Testis (tissue), 3 donors: ENCODE results near the gene CRAT. TPM values are rescaled to one million over a fixed set of nuclear protein-coding genes. Genes with fewer than 3 reads are reported as not detected.

Experiments used
- DNase-seq: peaks from one replicate; pipeline ENCODE4 v3.0.0-alpha.2; 2019
- H3K27ac ChIP-seq, 2 donors: fragments of 200-600 bp; sonication (generic); one replicate each; pipeline ENCODE4 v1.5.1; 2019
- H3K27me3 ChIP-seq: fragments of 200-600 bp; sonication (generic); one replicate; pipeline ENCODE4 v1.5.1; 2019
- H3K36me3 ChIP-seq: fragments of 200-600 bp; sonication (generic); one replicate; pipeline ENCODE4 v1.5.1; 2017; ENCODE audit warnings: low read depth; ENCODE audit errors: missing control alignments
- H3K4me1 ChIP-seq: fragments of 200-600 bp; sonication (generic); one replicate; pipeline ENCODE4 v1.5.1; 2019
- H3K4me3 ChIP-seq, 2 donors: fragments of 200-600 bp; sonication (generic); one replicate each; pipeline ENCODE4 v1.5.1; 2017 to 2019
- H3K9me3 ChIP-seq: fragments of 200-600 bp; sonication (generic); one replicate; pipeline ENCODE4 v1.5.1; 2017
- CTCF ChIP-seq, 3 experiments: fragments of 450-650 bp in 2 of 3; fragments of 200-600 bp in 1 of 3; sonication (generic) in 1 of 3; IDR thresholded peaks; one replicate each; pipeline ENCODE4 v1.5.1; 2016 to 2019; ENCODE audit warnings: antibody characterized with exemption in 3 of 3, mild to moderate bottlenecking in 2 of 3, moderate library complexity in 1 of 3
- POLR2A ChIP-seq: fragments of 450-650 bp; IDR thresholded peaks from one replicate; pipeline ENCODE4 v1.6.1; 2017; ENCODE audit warnings: antibody characterized with exemption, mild to moderate bottlenecking, moderate library complexity
- WGBS, 2 donors: methylation state at CpG; one replicate each; pipeline ENCODE4 v1.1.5; 2018; 5-methylcytosine and 5-hydroxymethylcytosine counted together
- intact Hi-C: fragments of 100-400 bp; cut with DNase I; formaldehyde crosslinking; loops from one replicate; pipeline ENCODE4 v1.15.1; 2023; ENCODE audit warnings: low total_unique reads
- polyA plus RNA-seq: library from polyadenylated mRNA; stranded (reverse); fragments of 350-450 nt; fragmentation: Illumina TruSeq; extraction: RNeasy Lipid Tissue Mini Kit (QIAGEN cat#74804); gene quantifications from one replicate; pipeline ENCODE4 v1.2.3, GENCODE V29; 2014; ENCODE audit warnings: low read depth, low replicate concordance; ENCODE audit not compliant: insufficient read depth
- total RNA-seq, 2 donors: library from RNA; depleted of rRNA; stranded (reverse); fragments of >200 nt; gene quantifications; one replicate each; pipeline ENCODE4 v1.2.3, GENCODE V29; 2016

CRAT gene
- total and polyA plus RNA-seq, 3 donors from 2014 or later = 188 to 451 (median 272) TPM

GRCh38 chr9:129139233-129139992 is 28.8 kb upstream of the CRAT start:
- peak; percentile 89 for DNase-seq
- Histone ChIP-seq H3K4me1 (peaks cover 70% of the 10 kb centered on the region), H3K9me3 (no peaks in the 10 kb centered on the region), H3K4me3 (no peak overlapping the region), H3K27ac (peak overlapping the region; percentile 96 to 98), H3K27me3 (no peaks in the 10 kb centered on the region), H3K36me3 (no peaks in the 10 kb centered on the region)
- TF ChIP-seq POLR2A = no peak
- peak; percentile 94 to 99 (median 97) for TF ChIP-seq CTCF (IDR thresholded peaks at IDR 0.05)
- WGBS, 2 donors = 12 to 19% methylated on average over 9 to 13 of the region's 13 CpGs
- intact Hi-C loops = loop anchor here (5.0 to 10.0 kb wide), 2 partner anchors 468 to 645 kb away; no protein-coding TSS in a partner anchor

- TF ChIP-seq CTCF (IDR thresholded peaks at IDR 0.05) = no peak
- no peak for TF ChIP-seq POLR2A
- Histone ChIP-seq H3K4me3 (no peak overlapping the region), H3K4me1 (peaks cover 66% of the 10 kb centered on the region), H3K36me3 (no peaks in the 10 kb centered on the region), H3K9me3 (no peaks in the 10 kb centered on the region), H3K27me3 (no peaks in the 10 kb centered on the region), H3K27ac (peak overlapping the region; percentile 96 to 98)
- peak; percentile 65 for DNase-seq
- 23 to 34% methylated on average over 16 to 21 of the region's 21 CpGs for WGBS, 2 donors
- intact Hi-C loops = loop anchor here (5.0 to 10.0 kb wide), 2 partner anchors 469 to 646 kb away; no protein-coding TSS in a partner anchor
These were observed 28.1 kb upstream of the CRAT start for GRCh38 chr9:129138476-129139232.

DNA sequence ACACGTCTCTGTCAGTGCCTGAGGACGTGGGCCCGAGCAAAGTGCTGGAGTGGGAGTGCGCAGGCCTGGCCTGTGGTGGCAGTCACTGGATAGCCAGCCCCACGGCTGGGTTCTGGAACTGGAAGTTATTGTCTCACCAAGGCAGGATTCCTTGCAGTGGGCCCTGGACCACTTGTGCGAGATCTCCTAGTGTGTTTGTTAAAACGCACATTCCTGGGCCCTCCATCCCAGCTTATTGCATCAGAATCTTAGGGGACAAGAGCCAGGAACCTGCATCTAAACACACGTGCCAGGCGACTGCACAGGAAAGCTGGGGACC is 27.5 kb upstream of the CRAT start:
- no peak for DNase-seq
- peaks cover 60% of the 10 kb centered on the region for H3K4me1 ChIP-seq
- H3K9me3 ChIP-seq = no peaks in the 10 kb centered on the region
- intact Hi-C loops = loop anchor here (5.0 to 10.0 kb wide), 2 partner anchors 469 to 647 kb away; no protein-coding TSS in a partner anchor
- no peak for TF ChIP-seq CTCF (IDR thresholded peaks at IDR 0.05)
- no peak for TF ChIP-seq POLR2A
- WGBS, 2 donors = 73 to 87% methylated on average over 7 to 9 of the region's 9 CpGs
- peak overlapping the region; percentile 96 to 98 for H3K27ac ChIP-seq
- H3K27me3 ChIP-seq = no peaks in the 10 kb centered on the region
- H3K36me3 ChIP-seq = no peaks in the 10 kb centered on the region
- no peak overlapping the region for H3K4me3 ChIP-seq

GRCh38 chr9:129137292-129138143 is 26.9 kb upstream of the CRAT start:
- 75 to 77% methylated on average over 16 to 19 of the region's 19 CpGs for WGBS, 2 donors
- no peaks in the 10 kb centered on the region for H3K36me3 ChIP-seq
- intact Hi-C loops = loop anchor here (5.0 to 10.0 kb wide), 2 partner anchors 470 to 647 kb away; no protein-coding TSS in a partner anchor

More at GRCh38 chr9:129137292-129138143, 26.9 kb upstream of the CRAT start:
- DNase-seq = no peak
- Histone ChIP-seq H3K9me3 (no peaks in the 10 kb centered on the region), H3K4me3 (no peak overlapping the region), H3K27ac (peak overlapping the region; percentile 96 to 98), H3K27me3 (no peaks in the 10 kb centered on the region), H3K4me1 (peaks cover 54% of the 10 kb centered on the region)
- TF ChIP-seq POLR2A (no peak), CTCF (IDR thresholded peaks at IDR 0.05) (no peak)
